GM12872 (cell line): ENCODE results near the gene MOCS1.

ENCODE experiments used
- CTCF ChIP-seq: IDR thresholded peaks from 3 replicates; pipeline ENCODE4 v1.5.1; 2011; ENCODE audit warnings: low read depth, mild to moderate bottlenecking, low read length, moderate library complexity; ENCODE audit not compliant: insufficient read depth

The MOCS1 gene

GRCh38 chr6:39945626-39946025, 11.4 kb upstream of the MOCS1 start:
- no peak for TF ChIP-seq CTCF

- TF ChIP-seq CTCF = no peak
Measured at GRCh38 chr6:39942903-39943580, 8.8 kb upstream of the MOCS1 start.

- TF ChIP-seq CTCF = no peak
Measured at GRCh38 chr6:39941820-39942219, 7.6 kb upstream of the MOCS1 start.

GRCh38 chr6:39941138-39941537, 6.9 kb upstream of the MOCS1 start:
- no peak for TF ChIP-seq CTCF

GRCh38 chr6:39938773-39939654, 4.8 kb upstream of the MOCS1 start:
- TF ChIP-seq CTCF = no peak

GRCh38 chr6:39937686-39938333, 3.5 kb upstream of the MOCS1 start:
- no peak for TF ChIP-seq CTCF

- no peak for TF ChIP-seq CTCF
Measured at GRCh38 chr6:39936857-39937256, 2.6 kb upstream of the MOCS1 start.
